GM18909 (cell line): ENCODE measurements around the gene GPHA2.

Source experiments
- ATAC-seq: cut with Tn5 transposase; IDR thresholded peaks from one replicate; pipeline ENCODE4 v1.9.1; 2021; ENCODE audit warnings: mild to moderate bottlenecking; ENCODE audit not compliant: unreplicated experiment, poor library complexity

The GPHA2 gene

GRCh38 chr11:64911689-64912088, 24.0 kb downstream of the GPHA2 start:
- no peak for ATAC-seq

GRCh38 chr11:64911142-64911541, 24.6 kb downstream of the GPHA2 start:
- ATAC-seq: no peak

- ATAC-seq: no peak
Observed at GRCh38 chr11:64910451-64911093, 25.1 kb downstream of the GPHA2 start.

- ATAC-seq: no peak
Observed at GRCh38 chr11:64909653-64910343, 25.9 kb downstream of the GPHA2 start.

- no peak for ATAC-seq
Observed at GRCh38 chr11:64908766-64909165, 26.9 kb downstream of the GPHA2 start.

GRCh38 chr11:64906314-64906635, 29.4 kb downstream of the GPHA2 start:
- no peak for ATAC-seq

GRCh38 chr11:64905516-64906313, 30.0 kb downstream of the GPHA2 start:
- no peak for ATAC-seq

GRCh38 chr11:64903291-64903833, 32.3 kb downstream of the GPHA2 start:
- no peak for ATAC-seq

- no peak for ATAC-seq
Observed at GRCh38 chr11:64902102-64902900, 33.4 kb downstream of the GPHA2 start.

- no peak for ATAC-seq
Observed at GRCh38 chr11:64900774-64901173, 34.9 kb downstream of the GPHA2 start.

- ATAC-seq: no peak
Observed at GRCh38 chr11:64900263-64900678, 35.4 kb downstream of the GPHA2 start.

- no peak for ATAC-seq
Observed at GRCh38 chr11:64898541-64898940, 37.2 kb downstream of the GPHA2 start.

GRCh38 chr11:64898076-64898445, 37.6 kb downstream of the GPHA2 start:
- ATAC-seq: no peak

- ATAC-seq: no peak
Observed at GRCh38 chr11:64897381-64898075, 38.2 kb downstream of the GPHA2 start.

- ATAC-seq: no peak
Observed at GRCh38 chr11:64896448-64897022, 39.2 kb downstream of the GPHA2 start.

- ATAC-seq: no peak
Observed at GRCh38 chr11:64894812-64895452, 40.8 kb downstream of the GPHA2 start.

GRCh38 chr11:64894070-64894811, 41.5 kb downstream of the GPHA2 start:
- ATAC-seq: peak; percentile 69
